Stimulated activated CD4-positive, alpha-beta T cell treated with anti-CD3 and anti-CD28 coated beads, Interleukin-15, amount 100 ng/mL, for 1 hour (primary cell): Measurements from ENCODE around the gene CDH22.

Source experiments
- DNase-seq, 2 donors: peaks; one replicate each; pipeline ENCODE4 v3.0.0-alpha.2; 2020; ENCODE audit warnings: low read depth in 1 of 2, low spot score in 1 of 2

CDH22 gene

GRCh38 chr20:46152824-46153586 lies 155.3 kb downstream of the CDH22 start:
- DNase-seq: no peak

GRCh38 chr20:46151936-46152335 lies 156.4 kb downstream of the CDH22 start:
- no peak for DNase-seq

- no peak for DNase-seq
Measured at GRCh38 chr20:46150943-46151342, 157.4 kb downstream of the CDH22 start.

GRCh38 chr20:46148313-46149208 lies 159.7 kb downstream of the CDH22 start:
- DNase-seq: no peak

GRCh38 chr20:46145713-46146112 lies 162.6 kb downstream of the CDH22 start:
- no peak for DNase-seq

- no peak for DNase-seq
Measured at GRCh38 chr20:46144432-46145025, 163.8 kb downstream of the CDH22 start.

GRCh38 chr20:46142124-46142523 lies 166.2 kb downstream of the CDH22 start:
- DNase-seq: no peak

- DNase-seq: no peak
Measured at GRCh38 chr20:46139908-46140482, 168.3 kb downstream of the CDH22 start.

- DNase-seq: no peak
Measured at GRCh38 chr20:46139266-46139889, 168.9 kb downstream of the CDH22 start.

- no peak for DNase-seq
Measured at GRCh38 chr20:46137816-46138215, 170.5 kb downstream of the CDH22 start.

- DNase-seq: no peak
Measured at GRCh38 chr20:46135856-46136633, 172.3 kb downstream of the CDH22 start.

GRCh38 chr20:46134716-46135115 lies 173.6 kb downstream of the CDH22 start:
- DNase-seq: no peak

- DNase-seq: no peak
Measured at GRCh38 chr20:46133886-46134654, 174.2 kb downstream of the CDH22 start.

- DNase-seq: peak; percentile 19 to 45
Measured at GRCh38 chr20:46132705-46133120, 175.6 kb downstream of the CDH22 start.

GRCh38 chr20:46131396-46131795 lies 176.9 kb downstream of the CDH22 start:
- no peak for DNase-seq

GRCh38 chr20:46130534-46130933 lies 177.8 kb downstream of the CDH22 start:
- DNase-seq: no peak

- no peak for DNase-seq
Measured at GRCh38 chr20:46129955-46130481, 178.3 kb downstream of the CDH22 start.

- DNase-seq: no peak
Measured at GRCh38 chr20:46128310-46129151, 179.8 kb downstream of the CDH22 start.
